ENCODE measurements around the gene PIGU. TPM values are rescaled to one million over a fixed set of nuclear protein-coding genes. Genes with fewer than 3 reads are reported as not detected.
A peak's percentile ranks its signal among the peaks of the same experiment; 100 is the strongest.

Gene PIGU
- total RNA-seq, 2 donors from 2014 or later, result 17.3 to 23.0 TPM

DNA sequence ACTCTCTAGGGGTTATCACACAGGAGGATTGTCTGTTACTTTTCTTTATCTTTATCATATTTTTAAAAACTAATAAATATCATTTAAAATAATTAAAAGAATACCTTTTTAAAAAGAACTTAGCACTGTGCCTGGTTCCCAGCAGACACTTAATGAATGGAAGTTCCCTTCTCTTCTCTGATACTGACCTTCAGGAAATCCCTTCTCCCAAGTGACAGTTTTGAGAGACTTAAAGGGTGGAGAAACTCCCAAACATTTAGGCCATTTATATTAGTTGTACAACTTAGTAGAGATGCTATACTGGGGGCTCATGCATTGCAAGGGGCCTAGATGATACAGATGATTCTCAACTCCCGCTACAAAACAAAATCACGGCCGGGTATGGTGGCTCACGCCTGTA is 99.8 kb downstream of the PIGU start:
- H3K27me3 Mint-ChIP-seq, result no peaks in the 10 kb centered on the region
- no peak overlapping the region for H3K27ac Mint-ChIP-seq
- no peak for ATAC-seq (replicated peaks)
- H3K9me3 Mint-ChIP-seq, result no peaks in the 10 kb centered on the region
- no peak overlapping the region for H3K4me3 Mint-ChIP-seq
- H3K4me1 Mint-ChIP-seq, result peaks cover 21% of the 10 kb centered on the region
- peaks cover 30% of the 10 kb centered on the region for H3K36me3 Mint-ChIP-seq (ENCODE audit: low read depth)

- ATAC-seq (replicated peaks), result no peak
- Mint-ChIP-seq H3K4me1 (peaks cover 16% of the 10 kb centered on the region), H3K4me3 (no peak overlapping the region), H3K27me3 (no peaks in the 10 kb centered on the region), H3K9me3 (no peaks in the 10 kb centered on the region), H3K36me3 (ENCODE audit: low read depth) (peaks cover 33% of the 10 kb centered on the region), H3K27ac (no peak overlapping the region)
Measured at GRCh38 chr20:34575756-34576155, 101.1 kb downstream of the PIGU start.

DNA sequence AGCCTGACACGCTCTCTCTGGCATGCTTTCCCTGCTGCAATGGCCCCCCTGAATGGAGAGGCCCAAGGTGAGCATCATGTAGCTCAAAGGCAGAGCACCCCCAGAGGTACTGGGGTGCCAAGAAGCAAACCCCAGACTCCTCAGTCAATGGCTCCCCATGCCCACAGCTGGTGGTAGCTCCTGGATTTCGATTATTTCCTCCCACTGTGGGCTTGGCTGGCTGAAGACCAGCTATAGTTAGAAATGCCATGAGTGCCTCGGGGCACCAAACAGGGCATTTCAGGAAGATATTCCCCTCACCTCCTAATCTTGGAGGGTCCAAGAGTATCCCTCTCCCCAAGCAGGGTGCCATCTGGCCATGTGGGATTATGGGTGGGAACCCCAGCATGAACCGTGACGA is 101.6 kb downstream of the PIGU start:
- Mint-ChIP-seq H3K36me3 (ENCODE audit: low read depth) (peaks cover 31% of the 10 kb centered on the region), H3K4me3 (no peak overlapping the region), H3K27me3 (no peaks in the 10 kb centered on the region), H3K9me3 (no peaks in the 10 kb centered on the region), H3K27ac (no peak overlapping the region), H3K4me1 (peaks cover 13% of the 10 kb centered on the region)
- ATAC-seq (replicated peaks), result no peak

- Mint-ChIP-seq H3K27me3 (no peaks in the 10 kb centered on the region), H3K9me3 (no peaks in the 10 kb centered on the region), H3K4me1 (peaks cover 9% of the 10 kb centered on the region), H3K27ac (no peak overlapping the region), H3K36me3 (ENCODE audit: low read depth) (peaks cover 27% of the 10 kb centered on the region), H3K4me3 (no peak overlapping the region)
- ATAC-seq (replicated peaks), result no peak
Measured at GRCh38 chr20:34574861-34575260, 102.0 kb downstream of the PIGU start.

DNA sequence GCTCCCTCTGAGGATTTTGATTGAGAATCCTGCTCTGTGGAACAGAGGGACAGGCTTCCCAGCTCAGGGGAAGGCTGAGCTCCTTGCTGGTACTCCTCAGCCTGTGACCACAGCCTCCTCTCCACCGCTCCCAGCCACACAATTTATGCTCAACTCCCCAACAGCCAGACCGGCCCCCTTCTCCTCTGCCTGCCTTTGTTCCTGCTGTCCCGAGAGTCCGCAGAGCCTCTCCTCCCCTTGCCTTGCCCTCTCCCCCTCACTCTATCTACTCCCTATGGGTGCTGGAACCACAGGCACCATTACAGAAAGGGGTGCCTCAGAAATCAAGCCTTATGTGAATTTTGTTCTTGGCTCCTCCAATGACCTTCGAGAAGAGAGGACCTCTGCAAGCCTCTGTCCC is 102.5 kb downstream of the PIGU start:
- Mint-ChIP-seq H3K9me3 (no peaks in the 10 kb centered on the region), H3K27ac (no peak overlapping the region), H3K36me3 (ENCODE audit: low read depth) (peaks cover 22% of the 10 kb centered on the region), H3K4me1 (peaks cover 6% of the 10 kb centered on the region), H3K4me3 (no peak overlapping the region), H3K27me3 (no peaks in the 10 kb centered on the region)
- no peak for ATAC-seq (replicated peaks)

- no peak for ATAC-seq (replicated peaks)
- H3K9me3 Mint-ChIP-seq, result no peaks in the 10 kb centered on the region
- H3K27me3 Mint-ChIP-seq, result no peaks in the 10 kb centered on the region
- H3K36me3 Mint-ChIP-seq (ENCODE audit: low read depth), result peaks cover 20% of the 10 kb centered on the region
- peaks cover 6% of the 10 kb centered on the region for H3K4me1 Mint-ChIP-seq
- no peak overlapping the region for H3K27ac Mint-ChIP-seq
- no peak overlapping the region for H3K4me3 Mint-ChIP-seq
Measured at GRCh38 chr20:34573541-34574300, 103.2 kb downstream of the PIGU start.

DNA sequence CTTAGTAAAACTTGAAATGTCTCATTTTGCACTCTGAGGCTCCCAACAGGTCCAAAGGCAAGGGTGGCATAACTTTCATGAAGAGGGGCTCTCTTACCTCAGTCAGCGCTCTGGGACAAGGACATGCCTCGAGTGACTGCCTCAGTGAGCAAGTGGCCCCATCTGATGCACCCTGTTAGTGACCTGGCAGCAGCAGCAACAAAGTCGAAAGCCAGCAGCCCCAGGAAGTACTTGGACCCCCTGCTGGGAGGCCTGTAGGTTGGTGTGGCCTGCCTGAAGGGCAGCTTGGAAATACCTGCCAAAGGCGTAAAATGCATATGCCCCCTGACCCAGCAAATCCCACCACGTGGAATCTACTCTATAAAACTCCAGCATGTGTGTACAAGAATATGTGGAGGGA is 105.1 kb downstream of the PIGU start:
- Mint-ChIP-seq H3K9me3 (no peaks in the 10 kb centered on the region), H3K4me3 (no peak overlapping the region), H3K27me3 (no peaks in the 10 kb centered on the region), H3K27ac (peak overlapping the region; percentile 80), H3K36me3 (ENCODE audit: low read depth) (peaks cover 25% of the 10 kb centered on the region), H3K4me1 (peaks cover 6% of the 10 kb centered on the region)
- no peak for ATAC-seq (replicated peaks)

DNA sequence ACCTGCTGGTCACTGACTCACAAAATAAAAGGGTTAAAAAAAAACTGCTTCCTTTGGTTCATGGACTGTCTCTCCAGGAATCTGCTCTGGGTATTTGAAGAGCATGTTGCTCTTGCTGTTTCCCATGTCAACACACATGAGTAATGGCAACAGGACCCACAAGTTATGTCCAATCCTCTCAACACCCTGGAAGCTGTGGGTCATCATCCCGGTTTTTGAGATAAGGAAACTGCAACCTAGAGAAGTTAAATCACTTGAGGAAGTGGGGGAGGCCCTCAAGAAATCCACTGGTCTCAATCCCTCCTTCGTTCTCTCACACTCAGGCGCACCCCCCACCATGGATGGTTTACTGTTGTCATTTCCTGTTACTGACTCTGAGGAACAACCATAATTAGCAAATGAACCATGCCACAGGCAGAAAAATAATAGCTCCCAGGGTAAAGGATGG is 106.0 kb downstream of the PIGU start:
- Mint-ChIP-seq H3K36me3 (ENCODE audit: low read depth) (peaks cover 25% of the 10 kb centered on the region), H3K4me3 (no peak overlapping the region), H3K4me1 (peaks cover 6% of the 10 kb centered on the region), H3K9me3 (no peaks in the 10 kb centered on the region), H3K27ac (peak overlapping the region; percentile 80), H3K27me3 (no peaks in the 10 kb centered on the region)
- peak; percentile 57 for ATAC-seq (replicated peaks)

GRCh38 chr20:34569598-34569997 is 107.3 kb downstream of the PIGU start:
- Mint-ChIP-seq H3K9me3 (no peaks in the 10 kb centered on the region), H3K27ac (no peak overlapping the region), H3K36me3 (ENCODE audit: low read depth) (peaks cover 23% of the 10 kb centered on the region), H3K4me3 (no peak overlapping the region), H3K4me1 (peaks cover 6% of the 10 kb centered on the region), H3K27me3 (no peaks in the 10 kb centered on the region)
- ATAC-seq (replicated peaks), result peak; percentile 65

- ATAC-seq (replicated peaks), result no peak
- peak overlapping the region; percentile 74 for H3K27ac Mint-ChIP-seq
- no peak overlapping the region for H3K4me3 Mint-ChIP-seq
Measured at GRCh38 chr20:34567892-34568865, 108.7 kb downstream of the PIGU start.

DNA sequence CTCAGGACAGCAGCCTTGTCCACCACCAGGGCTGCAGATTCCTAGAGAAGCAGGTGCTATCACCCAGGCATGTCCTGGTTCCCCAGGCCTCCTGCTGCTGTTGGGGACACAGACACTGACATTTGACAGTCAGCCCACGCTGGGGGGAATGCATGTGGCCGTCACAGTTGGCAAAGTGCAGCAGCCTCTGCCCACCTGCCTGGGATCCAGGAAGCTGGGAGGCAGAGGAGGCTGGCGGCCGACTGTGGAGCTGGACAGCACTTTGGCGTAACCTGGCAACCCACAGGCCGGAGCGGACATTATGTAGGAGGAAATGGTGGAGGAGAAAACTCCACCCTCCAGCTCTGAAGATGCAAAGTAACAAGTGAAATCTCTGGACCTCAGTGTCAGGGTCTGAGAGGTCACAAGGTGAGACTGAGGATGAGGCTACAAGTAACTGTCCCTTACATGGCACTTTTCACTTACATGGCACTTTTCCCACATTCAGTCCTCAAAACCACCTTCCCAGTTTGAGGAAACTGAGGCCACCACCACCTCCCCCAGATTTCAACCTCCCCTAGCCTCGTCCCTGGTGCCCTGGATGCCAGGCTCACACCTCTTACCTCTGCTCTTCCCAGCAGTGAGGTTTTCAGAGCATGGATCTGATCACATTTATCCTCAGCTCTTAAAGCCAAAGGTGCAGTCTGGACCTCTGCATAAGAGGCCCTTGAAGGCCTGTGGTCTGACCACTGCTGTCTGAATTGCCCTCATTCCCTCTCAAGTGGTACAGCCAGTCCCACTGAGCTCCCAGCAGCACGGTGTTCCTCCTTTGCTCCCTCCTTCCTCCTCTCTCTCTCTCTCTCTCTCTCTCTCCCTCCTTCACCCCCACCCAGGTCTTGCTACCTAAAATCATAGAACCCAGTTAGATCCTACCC is 109.7 kb downstream of the PIGU start:
- Mint-ChIP-seq H3K27ac (peak overlapping the region; percentile 74), H3K4me1 (peaks cover 6% of the 10 kb centered on the region)

More at GRCh38 chr20:34567892-34568865, 108.7 kb downstream of the PIGU start:
- Mint-ChIP-seq H3K4me1 (peaks cover 6% of the 10 kb centered on the region), H3K27me3 (no peaks in the 10 kb centered on the region), H3K36me3 (ENCODE audit: low read depth) (peaks cover 20% of the 10 kb centered on the region), H3K9me3 (no peaks in the 10 kb centered on the region)

DNA sequence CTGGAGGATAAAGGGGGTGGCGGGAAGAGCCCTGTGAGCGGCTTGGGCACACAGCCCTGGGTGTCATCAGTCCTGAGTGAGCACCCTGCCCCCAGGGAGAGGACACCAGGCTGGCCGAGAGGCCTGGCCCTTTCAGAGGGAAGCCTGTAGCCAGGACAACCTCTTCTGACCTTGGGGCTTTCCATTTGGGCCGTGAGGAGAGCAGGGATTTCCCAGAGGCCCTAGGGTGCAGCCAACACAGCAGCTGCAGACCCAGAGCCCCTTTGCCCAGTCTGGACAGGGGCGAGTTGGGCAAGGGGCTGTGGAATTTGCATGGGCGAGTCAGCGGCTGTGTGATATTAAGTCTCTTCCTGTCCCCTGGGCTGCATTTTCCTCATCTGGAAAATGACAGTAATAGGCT is 112.1 kb downstream of the PIGU start:
- H3K36me3 Mint-ChIP-seq (ENCODE audit: low read depth), result peaks cover 9% of the 10 kb centered on the region
- H3K9me3 Mint-ChIP-seq, result no peaks in the 10 kb centered on the region
- ATAC-seq (replicated peaks), result no peak
- H3K4me3 Mint-ChIP-seq, result no peak overlapping the region
- H3K4me1 Mint-ChIP-seq, result peaks cover 5% of the 10 kb centered on the region
- H3K27ac Mint-ChIP-seq, result peak overlapping the region; percentile 7
- no peaks in the 10 kb centered on the region for H3K27me3 Mint-ChIP-seq

More for the DNA sequence above, 109.7 kb downstream of the PIGU start:
- H3K4me3 Mint-ChIP-seq, result no peak overlapping the region
- H3K36me3 Mint-ChIP-seq (ENCODE audit: low read depth), result peaks cover 23% of the 10 kb centered on the region
- H3K9me3 Mint-ChIP-seq, result no peaks in the 10 kb centered on the region
- ATAC-seq (replicated peaks), result no peak
- no peaks in the 10 kb centered on the region for H3K27me3 Mint-ChIP-seq

DNA sequence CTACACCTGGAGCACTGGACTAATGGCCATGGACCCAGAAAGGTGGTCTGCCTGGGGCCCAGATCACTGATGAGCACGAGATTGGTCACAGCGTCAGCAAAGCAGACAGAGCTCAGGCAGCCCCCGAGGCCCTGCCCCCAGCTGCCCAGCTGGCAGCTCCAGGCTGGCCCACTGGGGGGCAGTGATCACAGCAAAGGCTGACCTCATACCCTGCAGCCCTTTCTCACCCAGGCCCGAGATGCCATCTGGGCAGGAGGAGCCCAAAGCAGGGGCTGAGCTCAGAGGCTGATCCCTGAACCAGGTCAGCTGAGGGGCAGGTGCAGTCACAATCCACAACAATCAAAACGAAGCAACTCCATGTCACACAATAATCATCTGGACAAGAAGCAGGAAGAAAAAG is 114.3 kb downstream of the PIGU start:
- no peaks in the 10 kb centered on the region for H3K27me3 Mint-ChIP-seq
- H3K4me3 Mint-ChIP-seq, result no peak overlapping the region
- peak overlapping the region; percentile 64 for H3K27ac Mint-ChIP-seq
- no peaks in the 10 kb centered on the region for H3K9me3 Mint-ChIP-seq
- H3K36me3 Mint-ChIP-seq (ENCODE audit: low read depth), result peaks cover 4% of the 10 kb centered on the region
- H3K4me1 Mint-ChIP-seq, result peaks cover 11% of the 10 kb centered on the region
- ATAC-seq (replicated peaks), result no peak

DNA sequence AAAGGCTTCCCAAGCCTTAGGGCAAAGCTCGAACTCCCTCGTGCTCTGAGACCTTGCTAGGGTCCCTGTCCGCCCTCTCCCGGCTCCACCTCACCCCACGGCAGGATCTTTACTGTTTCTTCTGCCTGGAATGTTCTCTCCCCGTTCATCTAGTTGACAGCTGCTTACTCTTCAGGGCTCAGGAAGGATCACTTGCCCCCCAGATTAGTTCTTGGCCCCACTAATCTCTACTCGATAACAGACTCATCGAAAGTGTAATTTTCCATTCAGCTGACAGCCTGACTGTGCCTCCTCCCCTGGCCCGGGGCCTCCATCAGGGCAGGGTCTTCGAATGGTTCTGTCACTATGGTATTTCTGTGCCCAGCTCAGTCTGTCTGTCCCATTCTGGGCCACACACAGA is 115.2 kb downstream of the PIGU start:
- Mint-ChIP-seq H3K4me1 (peaks cover 15% of the 10 kb centered on the region), H3K4me3 (no peak overlapping the region), H3K27me3 (no peaks in the 10 kb centered on the region), H3K9me3 (no peaks in the 10 kb centered on the region), H3K36me3 (ENCODE audit: low read depth) (peaks cover 4% of the 10 kb centered on the region), H3K27ac (peak overlapping the region; percentile 64)
- no peak for ATAC-seq (replicated peaks)

All from activated T-helper 17 cell treated with anti-CD3 and anti-CD28 coated beads, Interleukin-2, amount 50 U/mL, for 72 hours (primary cell).